ENCODE results near the gene FIBCD1.

- TF ChIP-seq EP300 (IDR thresholded peaks at IDR 0.05) = no peak
- TF ChIP-seq CTCF (IDR thresholded peaks at IDR 0.05) = no peak
These were observed 20.8 kb upstream of the FIBCD1 start for GRCh38 chr9:130959809-130960334.

All from suprapubic skin (tissue), 3 donors.